ENCODE results near the gene NFIC. TPM values are rescaled to one million over a fixed set of nuclear protein-coding genes. Genes with fewer than 3 reads are reported as not detected.
A peak's percentile ranks its signal among the peaks of the same experiment; 100 is the strongest.
"Not testable (repeated sequence)": the region's sequence is repeated elsewhere in the genome, so short reads cannot be mapped to it uniquely, and the experiment has no call there.

NFIC gene
- polyA plus RNA-seq, 1 of the 3 experiments (the other 2 are of a cell fraction) = 7.2 TPM

GRCh38 chr19:3507371-3508120 is 141.2 kb downstream of the NFIC start:
- WGBS (ENCODE audit: low lambda C conversion rate) = 25% methylated on average over 13 of the region's 31 CpGs
- TF ChIP-seq, protein P1, sequence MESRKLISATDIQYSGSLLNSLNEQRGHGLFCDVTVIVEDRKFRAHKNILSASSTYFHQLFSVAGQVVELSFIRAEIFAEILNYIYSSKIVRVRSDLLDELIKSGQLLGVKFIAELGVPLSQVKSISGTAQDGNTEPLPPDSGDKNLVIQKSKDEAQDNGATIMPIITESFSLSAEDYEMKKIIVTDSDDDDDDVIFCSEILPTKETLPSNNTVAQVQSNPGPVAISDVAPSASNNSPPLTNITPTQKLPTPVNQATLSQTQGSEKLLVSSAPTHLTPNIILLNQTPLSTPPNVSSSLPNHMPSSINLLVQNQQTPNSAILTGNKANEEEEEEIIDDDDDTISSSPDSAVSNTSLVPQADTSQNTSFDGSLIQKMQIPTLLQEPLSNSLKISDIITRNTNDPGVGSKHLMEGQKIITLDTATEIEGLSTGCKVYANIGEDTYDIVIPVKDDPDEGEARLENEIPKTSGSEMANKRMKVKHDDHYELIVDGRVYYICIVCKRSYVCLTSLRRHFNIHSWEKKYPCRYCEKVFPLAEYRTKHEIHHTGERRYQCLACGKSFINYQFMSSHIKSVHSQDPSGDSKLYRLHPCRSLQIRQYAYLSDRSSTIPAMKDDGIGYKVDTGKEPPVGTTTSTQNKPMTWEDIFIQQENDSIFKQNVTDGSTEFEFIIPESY (IDR thresholded peaks at IDR 0.05; ENCODE audit: borderline replicate concordance, low read depth) = no peak
- TF ChIP-seq JUND (IDR thresholded peaks at IDR 0.05) (no peak), CHD2 (IDR thresholded peaks at IDR 0.05; ENCODE audit: low read length, partially characterized antibody) (no peak), NFIC (IDR thresholded peaks at IDR 0.05; ENCODE audit: borderline replicate concordance) (no peak), NRF1 (IDR thresholded peaks at IDR 0.05; ENCODE audit: low read depth, low read length) (no peak), RFX5 (IDR thresholded peaks at IDR 0.05; ENCODE audit: low read length) (no peak), MXI1 (IDR thresholded peaks at IDR 0.05; ENCODE audit: low read depth, low read length) (no peak), RCOR1 (IDR thresholded peaks at IDR 0.05; ENCODE audit: low read length) (no peak), TEAD4 (IDR thresholded peaks at IDR 0.05; ENCODE audit: borderline replicate concordance, insufficient read depth) (no peak), FOXM1 (IDR thresholded peaks at IDR 0.05; ENCODE audit: low read depth) (no peak)
- TF ChIP-seq, protein P2, sequence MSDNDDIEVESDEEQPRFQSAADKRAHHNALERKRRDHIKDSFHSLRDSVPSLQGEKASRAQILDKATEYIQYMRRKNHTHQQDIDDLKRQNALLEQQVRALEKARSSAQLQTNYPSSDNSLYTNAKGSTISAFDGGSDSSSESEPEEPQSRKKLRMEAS (IDR thresholded peaks at IDR 0.05; ENCODE audit: low read depth) = no peak
- peaks cover 0 to 7% of the 10 kb centered on the region in 2 experiments for H3K36me3 ChIP-seq (replicated peaks in 1 of 2; ENCODE audit: control insufficient read depth in 1 of 2, insufficient read depth in 2 of 2, low read length in 1 of 2)
- H4K20me1 ChIP-seq (ENCODE audit: insufficient read depth) = peaks cover 49% of the 10 kb centered on the region
- peaks cover 16% of the 10 kb centered on the region for H3F3A ChIP-seq (replicated peaks; ENCODE audit: insufficient read depth)
- peak overlapping the region in 1 of 2 experiments; percentile 16; a peak in 2 of 4 replicates for H3K27ac ChIP-seq (ENCODE audit: low read depth in 2 of 2, low read length in 1 of 2)
- H3K9ac ChIP-seq = peak overlapping the region; percentile 87
- no peaks in the 10 kb centered on the region for H3K9me2 ChIP-seq
- POLR2A ChIA-PET = interaction anchor here (1.4 kb wide), 1 partner anchor 12 kb away, joined by 3 read pairs; no protein-coding TSS in a partner anchor
- DNase-seq = peak; percentile 55
- no peaks in the 10 kb centered on the region for H3K9me3 ChIP-seq
- peaks cover 64% of the 10 kb centered on the region for H3K79me2 ChIP-seq (ENCODE audit: insufficient read depth)
- peaks cover 11% of the 10 kb centered on the region in 2 experiments; a peak in 2 of 4 replicates for H3K4me1 ChIP-seq (ENCODE audit: control insufficient read depth in 1 of 2, insufficient read depth in 2 of 2, low read depth in 1 of 2, low read length in 1 of 2)
- no peaks in the 10 kb centered on the region for H3K27me3 ChIP-seq (ENCODE audit: insufficient read depth)
- CTCF ChIA-PET = interaction anchor here (1.7 kb wide), 1 partner anchor 32 kb away, joined by 3 read pairs; the partner anchor contains the start of gene TEKTIP1
- peak overlapping the region; percentile 93 for H3K4me2 ChIP-seq
- H3K4me3 ChIP-seq (ENCODE audit: low read depth in 2 of 2, low read length in 1 of 2) = peak overlapping the region; percentile 69 to 71
- no peak overlapping the region for H2AFZ ChIP-seq (ENCODE audit: low read depth)

- H2AFZ ChIP-seq (ENCODE audit: low read depth); CTCF ChIA-PET; H3K36me3 ChIP-seq (replicated peaks in 1 of 2; ENCODE audit: control insufficient read depth in 1 of 2, insufficient read depth in 2 of 2, low read length in 1 of 2); H3K27me3 ChIP-seq (ENCODE audit: insufficient read depth); H3K27ac ChIP-seq (ENCODE audit: low read depth in 2 of 2, low read length in 1 of 2); H3K9ac ChIP-seq; POLR2A ChIA-PET; H3K9me2 ChIP-seq; H3K4me3 ChIP-seq (ENCODE audit: low read depth in 2 of 2, low read length in 1 of 2); H3K9me3 ChIP-seq: not testable (repeated sequence)
- peaks cover 16% of the 10 kb centered on the region for H3F3A ChIP-seq (replicated peaks; ENCODE audit: insufficient read depth)
- peaks cover 11% of the 10 kb centered on the region in 2 experiments; a peak in 2 of 4 replicates for H3K4me1 ChIP-seq (ENCODE audit: control insufficient read depth in 1 of 2, insufficient read depth in 2 of 2, low read depth in 1 of 2, low read length in 1 of 2)
- peak; percentile 64 for DNase-seq
- peaks cover 71% of the 10 kb centered on the region for H3K79me2 ChIP-seq (ENCODE audit: insufficient read depth)
- 97% methylated on average over 18 of the region's 18 CpGs for WGBS (ENCODE audit: low lambda C conversion rate)
- peak overlapping the region; percentile 7; the same call in 1 of the 2 replicates for H3K4me2 ChIP-seq
- H4K20me1 ChIP-seq (ENCODE audit: insufficient read depth) = peaks cover 56% of the 10 kb centered on the region
Observed at GRCh38 chr19:3508121-3508661, 141.8 kb downstream of the NFIC start.

Measured in SK-N-SH (cell line).